HepG2 (cell line): ENCODE results near the gene ZC3H18. TPM values are rescaled to one million over a fixed set of nuclear protein-coding genes. Genes with fewer than 3 reads are reported as not detected.

ENCODE experiments used
- AKAP8 ChIP-seq: sonication (generic); formaldehyde crosslinking; IDR thresholded peaks from 2 replicates; pipeline ENCODE4 v1.5.1; 2020; ENCODE audit warnings: mild to moderate bottlenecking, missing genetic modification reagents
- ARNT2 ChIP-seq: sonication (generic); formaldehyde crosslinking; IDR thresholded peaks from 2 replicates; pipeline ENCODE4 v1.8.0; 2022; ENCODE audit warnings: mild to moderate bottlenecking, low read depth, missing genetic modification reagents, moderate library complexity
- ATF4 ChIP-seq, 2 experiments: fragments of 450-650 bp in 1 of 2; sonication (generic) in 1 of 2; formaldehyde crosslinking; IDR thresholded peaks; 2 replicates each; pipeline versions ENCODE4 v1.5.0 to v1.8.0; 2020 to 2022; ENCODE audit warnings: mild to moderate bottlenecking in 1 of 2, missing genetic modification reagents in 1 of 2
- KDM2A ChIP-seq: sonication (generic); formaldehyde crosslinking; IDR thresholded peaks from 2 replicates; pipeline ENCODE4 v1.4.0; 2020; ENCODE audit warnings: low read depth, missing genetic modification reagents, borderline replicate concordance
- KLF12 ChIP-seq: sonication (generic); formaldehyde crosslinking; IDR thresholded peaks from 2 replicates; pipeline ENCODE4 v1.4.0; 2020; ENCODE audit warnings: missing genetic modification reagents, borderline replicate concordance
- POLR2A ChIP-seq, 2 experiments: IDR thresholded peaks; 2 replicates each; pipeline ENCODE4 v1.6.1; 2011; ENCODE audit warnings: low read depth in 2 of 2, low read length in 2 of 2, mild to moderate bottlenecking in 1 of 2, moderate library complexity in 1 of 2; ENCODE audit not compliant: insufficient read depth in 1 of 2
- TEF ChIP-seq: sonication (generic); formaldehyde crosslinking; IDR thresholded peaks from 2 replicates; pipeline ENCODE4 v1.5.0; 2020; ENCODE audit warnings: missing genetic modification reagents
- ZIK1 ChIP-seq: sonication (generic); formaldehyde crosslinking; IDR thresholded peaks from 2 replicates; pipeline ENCODE4 v1.5.0; 2020; ENCODE audit warnings: mild to moderate bottlenecking, low read depth, missing genetic modification reagents, borderline replicate concordance
- polyA plus RNA-seq, 8 experiments: library from polyadenylated mRNA; depleted of rRNA in 3 of 8; stranded (reverse) in 7 of 8; unstranded in 1 of 8; fragments of >200 nt; fragmentation: Illumina TruSeq in 4 of 8; extraction: Trizol in 4 of 8; gene quantifications; 2 replicates each; pipeline versions ENCODE4 v1.2.1 to v1.2.3, GENCODE V29; 2011 to 2016; ENCODE audit warnings: low read depth in 4 of 8, missing spikeins in 1 of 8, mixed read lengths in 1 of 8; ENCODE audit not compliant: insufficient read depth in 1 of 8
- total RNA-seq, 5 experiments: library from RNA; depleted of rRNA; stranded (reverse); fragments of >200 nt; fragmentation: Illumina TruSeq; extraction: Trizol; gene quantifications; 2 replicates each; pipeline ENCODE4 v1.2.3, GENCODE V29; 2016; ENCODE audit warnings: low read depth in 1 of 5
- TF ChIP-seq, protein P1 (sequence below): sonication (generic); formaldehyde crosslinking; IDR thresholded peaks from 2 replicates; pipeline ENCODE4 v1.4.0; 2020; ENCODE audit warnings: missing genetic modification reagents, borderline replicate concordance
- TF ChIP-seq, protein P2 (sequence below): sonication (generic); formaldehyde crosslinking; IDR thresholded peaks from 2 replicates; pipeline ENCODE4 v1.9.0; 2022; ENCODE audit warnings: missing genetic modification reagents, mild to moderate bottlenecking, borderline replicate concordance

ZC3H18 gene
- total and polyA plus RNA-seq, 2 of the 13 experiments (the other 11 are each of a cell fraction or from before 2014, with no cell fraction given) = 11.2 to 27.4 TPM

GRCh38 chr16:88647178-88648070, 77.2 kb downstream of the ZC3H18 start (continued):
- TF ChIP-seq TEF (CRISPR knock-in tag) (no peak), ATF4 (CRISPR knock-in tag; IDR thresholded peaks at IDR 0.05) (no peak), KLF12 (CRISPR knock-in tag) (no peak), POLR2A (IDR thresholded peaks at IDR 0.05; ENCODE audit: insufficient read depth in 1 of 2, low read depth in 2 of 2, low read length in 2 of 2) (0 out of 4 replicates have a peak, but pooled peaks of 1 of the 2 experiments have one; percentile 3), AKAP8 (CRISPR knock-in tag) (peak; percentile 93), ZIK1 (0 out of 2 replicates have a peak, but pooled peaks have one; percentile 35), KDM2A (CRISPR knock-in tag) (0 out of 2 replicates have a peak, but pooled peaks have one; percentile 20), ARNT2 (CRISPR knock-in tag) (no peak)
- TF ChIP-seq, protein P1, sequence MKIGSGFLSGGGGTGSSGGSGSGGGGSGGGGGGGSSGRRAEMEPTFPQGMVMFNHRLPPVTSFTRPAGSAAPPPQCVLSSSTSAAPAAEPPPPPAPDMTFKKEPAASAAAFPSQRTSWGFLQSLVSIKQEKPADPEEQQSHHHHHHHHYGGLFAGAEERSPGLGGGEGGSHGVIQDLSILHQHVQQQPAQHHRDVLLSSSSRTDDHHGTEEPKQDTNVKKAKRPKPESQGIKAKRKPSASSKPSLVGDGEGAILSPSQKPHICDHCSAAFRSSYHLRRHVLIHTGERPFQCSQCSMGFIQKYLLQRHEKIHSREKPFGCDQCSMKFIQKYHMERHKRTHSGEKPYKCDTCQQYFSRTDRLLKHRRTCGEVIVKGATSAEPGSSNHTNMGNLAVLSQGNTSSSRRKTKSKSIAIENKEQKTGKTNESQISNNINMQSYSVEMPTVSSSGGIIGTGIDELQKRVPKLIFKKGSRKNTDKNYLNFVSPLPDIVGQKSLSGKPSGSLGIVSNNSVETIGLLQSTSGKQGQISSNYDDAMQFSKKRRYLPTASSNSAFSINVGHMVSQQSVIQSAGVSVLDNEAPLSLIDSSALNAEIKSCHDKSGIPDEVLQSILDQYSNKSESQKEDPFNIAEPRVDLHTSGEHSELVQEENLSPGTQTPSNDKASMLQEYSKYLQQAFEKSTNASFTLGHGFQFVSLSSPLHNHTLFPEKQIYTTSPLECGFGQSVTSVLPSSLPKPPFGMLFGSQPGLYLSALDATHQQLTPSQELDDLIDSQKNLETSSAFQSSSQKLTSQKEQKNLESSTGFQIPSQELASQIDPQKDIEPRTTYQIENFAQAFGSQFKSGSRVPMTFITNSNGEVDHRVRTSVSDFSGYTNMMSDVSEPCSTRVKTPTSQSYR (CRISPR knock-in tag) = no peak
- TF ChIP-seq, protein P2, sequence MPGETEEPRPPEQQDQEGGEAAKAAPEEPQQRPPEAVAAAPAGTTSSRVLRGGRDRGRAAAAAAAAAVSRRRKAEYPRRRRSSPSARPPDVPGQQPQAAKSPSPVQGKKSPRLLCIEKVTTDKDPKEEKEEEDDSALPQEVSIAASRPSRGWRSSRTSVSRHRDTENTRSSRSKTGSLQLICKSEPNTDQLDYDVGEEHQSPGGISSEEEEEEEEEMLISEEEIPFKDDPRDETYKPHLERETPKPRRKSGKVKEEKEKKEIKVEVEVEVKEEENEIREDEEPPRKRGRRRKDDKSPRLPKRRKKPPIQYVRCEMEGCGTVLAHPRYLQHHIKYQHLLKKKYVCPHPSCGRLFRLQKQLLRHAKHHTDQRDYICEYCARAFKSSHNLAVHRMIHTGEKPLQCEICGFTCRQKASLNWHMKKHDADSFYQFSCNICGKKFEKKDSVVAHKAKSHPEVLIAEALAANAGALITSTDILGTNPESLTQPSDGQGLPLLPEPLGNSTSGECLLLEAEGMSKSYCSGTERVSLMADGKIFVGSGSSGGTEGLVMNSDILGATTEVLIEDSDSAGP = 0 out of 2 replicates have a peak, but pooled peaks have one; percentile 18
